HepG2 (cell line): ENCODE data around the gene SSC5D. TPM values are rescaled to one million over a fixed set of nuclear protein-coding genes. Genes with fewer than 3 reads are reported as not detected.
A peak's percentile ranks its signal among the peaks of the same experiment; 100 is the strongest.

Experiments used
- CHD2 ChIP-seq: IDR thresholded peaks from 2 replicates; pipeline ENCODE4 v1.6.1; 2011; ENCODE audit warnings: low read depth, low read length, improper control_type of control experiment
- CREB1 ChIP-seq, 2 experiments: fragments of 450-650 bp in 1 of 2; IDR thresholded peaks; 2 replicates each; pipeline ENCODE4 v1.6.1; 2016 to 2017; ENCODE audit warnings: control low read depth in 1 of 2, mild to moderate bottlenecking in 1 of 2, missing compliant biosample characterization in 1 of 2, missing genetic modification characterization in 1 of 2
- EP300 ChIP-seq, 3 experiments: sonication (generic) in 1 of 3; formaldehyde crosslinking in 1 of 3; IDR thresholded peaks; 2 replicates each; pipeline versions ENCODE4 v1.5.1 to v1.6.1; 2011 to 2020; ENCODE audit warnings: low read depth in 2 of 3, low read length in 2 of 3, borderline replicate concordance in 1 of 3, improper control_type of control experiment in 1 of 3, mild to moderate bottlenecking in 1 of 3, missing genetic modification reagents in 1 of 3, moderate library complexity in 1 of 3
- FOXK2 ChIP-seq: fragments of 450-650 bp; IDR thresholded peaks from 2 replicates; pipeline ENCODE4 v1.6.1; 2016
- MTA1 ChIP-seq: sonication (generic); formaldehyde crosslinking; IDR thresholded peaks from 2 replicates; pipeline ENCODE4 v1.4.0; 2020; ENCODE audit warnings: missing genetic modification reagents, mild to moderate bottlenecking, borderline replicate concordance
- SMYD3 ChIP-seq: sonication (generic); formaldehyde crosslinking; IDR thresholded peaks from 2 replicates; pipeline ENCODE4 v1.8.1; 2023; ENCODE audit warnings: mild to moderate bottlenecking, missing genetic modification reagents
- SNAPC2 ChIP-seq: sonication (generic); formaldehyde crosslinking; IDR thresholded peaks from 2 replicates; pipeline ENCODE4 v1.8.1; 2022; ENCODE audit warnings: mild to moderate bottlenecking, missing genetic modification reagents
- SRSF1 ChIP-seq: fragments of 200-400 bp; formaldehyde crosslinking; optimal IDR thresholded peaks from 2 replicates; pipeline ENCODE3; 2017; ENCODE audit warnings: mild to moderate bottlenecking, low read depth, low read length, moderate library complexity
- TAF15 ChIP-seq: fragments of 200-400 bp; formaldehyde crosslinking; IDR thresholded peaks from one replicate; pipeline ENCODE4 v1.6.1; 2018; ENCODE audit warnings: mild to moderate bottlenecking, low read depth, low read length; ENCODE audit not compliant: poor library complexity, severe bottlenecking
- TMF1 ChIP-seq: sonication (generic); formaldehyde crosslinking; IDR thresholded peaks from 2 replicates; pipeline ENCODE4 v1.8.1; 2022; ENCODE audit warnings: low read depth, missing genetic modification reagents
- TRAFD1 ChIP-seq: sonication (generic); formaldehyde crosslinking; IDR thresholded peaks from 2 replicates; pipeline ENCODE4 v1.5.1; 2020; ENCODE audit warnings: missing genetic modification reagents, mild to moderate bottlenecking, borderline replicate concordance
- ZFY ChIP-seq: sonication (generic); formaldehyde crosslinking; IDR thresholded peaks from 2 replicates; pipeline ENCODE4 v1.4.0; 2020; ENCODE audit warnings: missing genetic modification reagents
- ZMAT5 ChIP-seq: sonication (generic); formaldehyde crosslinking; IDR thresholded peaks from 2 replicates; pipeline ENCODE4 v1.5.0; 2020; ENCODE audit warnings: mild to moderate bottlenecking, low read depth, missing genetic modification reagents, borderline replicate concordance
- ZNF18 ChIP-seq: sonication (generic); formaldehyde crosslinking; IDR thresholded peaks from 2 replicates; pipeline ENCODE4 v1.8.0; 2022; ENCODE audit warnings: mild to moderate bottlenecking, missing genetic modification reagents; ENCODE audit not compliant: insufficient replicate concordance
- ZNF20 ChIP-seq: sonication (generic); formaldehyde crosslinking; IDR thresholded peaks from 2 replicates; pipeline ENCODE4 v1.4.0; 2020; ENCODE audit warnings: mild to moderate bottlenecking, moderate library complexity, missing genetic modification reagents
- ZNF234 ChIP-seq: sonication (generic); formaldehyde crosslinking; conservative IDR thresholded peaks from 2 replicates; pipeline ENCODE4 v1.5.1; 2020; ENCODE audit warnings: mild to moderate bottlenecking, missing genetic modification reagents
- ZNF3 ChIP-seq: IDR thresholded peaks from 2 replicates; pipeline ENCODE4 v1.7.0; 2017; ENCODE audit warnings: inconsistent platforms
- ZNF317 ChIP-seq: sonication (generic); formaldehyde crosslinking; IDR thresholded peaks from 2 replicates; pipeline ENCODE4 v1.5.0; 2020; ENCODE audit warnings: mild to moderate bottlenecking, missing genetic modification reagents
- ZNF333 ChIP-seq: sonication (generic); formaldehyde crosslinking; IDR thresholded peaks from 2 replicates; pipeline ENCODE4 v1.4.0; 2020; ENCODE audit warnings: mild to moderate bottlenecking, missing genetic modification reagents, borderline replicate concordance
- ZNF687 ChIP-seq: sonication (generic); formaldehyde crosslinking; IDR thresholded peaks from 2 replicates; pipeline ENCODE4 v1.5.1; 2020; ENCODE audit warnings: mild to moderate bottlenecking, missing genetic modification reagents, moderate library complexity
- ZNF777 ChIP-seq: sonication (generic); formaldehyde crosslinking; IDR thresholded peaks from 2 replicates; pipeline ENCODE4 v1.4.0; 2020; ENCODE audit warnings: missing genetic modification reagents
- polyA plus RNA-seq, 8 experiments: library from polyadenylated mRNA; depleted of rRNA in 3 of 8; stranded (reverse) in 7 of 8; unstranded in 1 of 8; fragments of >200 nt; fragmentation: Illumina TruSeq in 4 of 8; extraction: Trizol in 4 of 8; gene quantifications; 2 replicates each; pipeline versions ENCODE4 v1.2.1 to v1.2.3, GENCODE V29; 2011 to 2016; ENCODE audit warnings: low read depth in 4 of 8, missing spikeins in 1 of 8, mixed read lengths in 1 of 8; ENCODE audit not compliant: insufficient read depth in 1 of 8
- total RNA-seq, 5 experiments: library from RNA; depleted of rRNA; stranded (reverse); fragments of >200 nt; fragmentation: Illumina TruSeq; extraction: Trizol; gene quantifications; 2 replicates each; pipeline ENCODE4 v1.2.3, GENCODE V29; 2016; ENCODE audit warnings: low read depth in 1 of 5

Gene SSC5D
- total and polyA plus RNA-seq, 2 of the 13 experiments (the other 11 are each of a cell fraction or from before 2014, with no cell fraction given): not detected

GRCh38 chr19:55461974-55462626, 26.1 kb upstream of the SSC5D start (continued):
- TF ChIP-seq ZNF687 (CRISPR knock-in tag) (0 out of 2 replicates have a peak, but pooled peaks have one; percentile 11), TAF15 (peak; percentile 14), ZNF3 (CRISPR knock-in tag) (no peak), ZNF18 (CRISPR knock-in tag) (peak; percentile 55), ZMAT5 (CRISPR knock-in tag) (no peak), TRAFD1 (CRISPR knock-in tag) (0 out of 2 replicates have a peak, but pooled peaks have one; percentile 76), CREB1 (IDR thresholded peaks at IDR 0.05) (0 out of 2 replicates have a peak, but pooled peaks have one; percentile 1), CREB1 (CRISPR knock-in tag; IDR thresholded peaks at IDR 0.05) (no peak), SMYD3 (CRISPR knock-in tag) (0 out of 2 replicates have a peak, but pooled peaks have one; percentile 28), ZFY (CRISPR knock-in tag) (0 out of 2 replicates have a peak, but pooled peaks have one; percentile 8), ZNF777 (CRISPR knock-in tag) (0 out of 2 replicates have a peak, but pooled peaks have one; percentile 3), ZNF317 (CRISPR knock-in tag) (peak; percentile 13; the same call in 1 of the 2 replicates), EP300 (IDR thresholded peaks at IDR 0.05; ENCODE audit: low read depth in 2 of 2, low read length in 2 of 2) (no peak), EP300 (CRISPR knock-in tag; IDR thresholded peaks at IDR 0.05; ENCODE audit: borderline replicate concordance) (0 out of 2 replicates have a peak, but pooled peaks have one; percentile 19), SRSF1 (peak; percentile 11), ZNF20 (no peak), CHD2 (no peak), FOXK2 (no peak), ZNF234 (CRISPR knock-in tag) (no peak), ZNF333 (0 out of 2 replicates have a peak, but pooled peaks have one; percentile 22), TMF1 (CRISPR knock-in tag) (no peak), MTA1 (CRISPR knock-in tag) (0 out of 2 replicates have a peak, but pooled peaks have one; percentile 32), SNAPC2 (CRISPR knock-in tag) (no peak)
